ENCODE results near the gene PASK.

- TF ChIP-seq CTCF (IDR thresholded peaks at IDR 0.05) (no peak), POLR2A (IDR thresholded peaks at IDR 0.05) (no peak)
Observed at GRCh38 chr2:241188361-241189092, 39.3 kb upstream of the PASK start, which contains the start of gene ANO7.

Data from gastroesophageal sphincter (tissue), 3 donors.